ENCODE results near the gene GPR39.

DNA sequence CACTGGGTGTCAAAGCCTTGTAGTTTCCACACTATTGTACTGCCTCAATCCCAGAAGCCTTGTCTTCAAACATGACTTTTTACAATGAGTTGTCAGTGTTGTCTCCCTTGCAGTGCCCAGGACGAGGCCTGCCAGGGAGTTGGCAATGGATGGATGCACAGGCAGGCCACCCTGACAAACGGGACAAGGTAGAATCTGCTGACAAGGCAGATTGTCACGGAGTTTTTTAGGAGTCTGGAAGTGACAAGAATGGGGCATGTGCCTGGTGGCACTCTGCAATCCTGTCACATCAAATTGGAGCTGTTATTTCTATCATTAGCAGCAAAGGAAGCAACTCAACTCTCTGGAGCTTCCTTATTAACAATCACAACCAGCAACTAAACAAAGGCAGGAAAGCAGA, 25.2 kb upstream of the GPR39 start:
- TF ChIP-seq, protein P1, sequence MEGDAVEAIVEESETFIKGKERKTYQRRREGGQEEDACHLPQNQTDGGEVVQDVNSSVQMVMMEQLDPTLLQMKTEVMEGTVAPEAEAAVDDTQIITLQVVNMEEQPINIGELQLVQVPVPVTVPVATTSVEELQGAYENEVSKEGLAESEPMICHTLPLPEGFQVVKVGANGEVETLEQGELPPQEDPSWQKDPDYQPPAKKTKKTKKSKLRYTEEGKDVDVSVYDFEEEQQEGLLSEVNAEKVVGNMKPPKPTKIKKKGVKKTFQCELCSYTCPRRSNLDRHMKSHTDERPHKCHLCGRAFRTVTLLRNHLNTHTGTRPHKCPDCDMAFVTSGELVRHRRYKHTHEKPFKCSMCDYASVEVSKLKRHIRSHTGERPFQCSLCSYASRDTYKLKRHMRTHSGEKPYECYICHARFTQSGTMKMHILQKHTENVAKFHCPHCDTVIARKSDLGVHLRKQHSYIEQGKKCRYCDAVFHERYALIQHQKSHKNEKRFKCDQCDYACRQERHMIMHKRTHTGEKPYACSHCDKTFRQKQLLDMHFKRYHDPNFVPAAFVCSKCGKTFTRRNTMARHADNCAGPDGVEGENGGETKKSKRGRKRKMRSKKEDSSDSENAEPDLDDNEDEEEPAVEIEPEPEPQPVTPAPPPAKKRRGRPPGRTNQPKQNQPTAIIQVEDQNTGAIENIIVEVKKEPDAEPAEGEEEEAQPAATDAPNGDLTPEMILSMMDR (IDR thresholded peaks at IDR 0.05), result no peak
- no peak for TF ChIP-seq POLR2AphosphoS5 (IDR thresholded peaks at IDR 0.05)
